HG03139 (cell line): ENCODE data around the gene CDH26.

Source experiments
- ATAC-seq: cut with Tn5 transposase; IDR thresholded peaks from one replicate; pipeline ENCODE4 v1.9.1; 2021; ENCODE audit not compliant: unreplicated experiment

The CDH26 gene

DNA sequence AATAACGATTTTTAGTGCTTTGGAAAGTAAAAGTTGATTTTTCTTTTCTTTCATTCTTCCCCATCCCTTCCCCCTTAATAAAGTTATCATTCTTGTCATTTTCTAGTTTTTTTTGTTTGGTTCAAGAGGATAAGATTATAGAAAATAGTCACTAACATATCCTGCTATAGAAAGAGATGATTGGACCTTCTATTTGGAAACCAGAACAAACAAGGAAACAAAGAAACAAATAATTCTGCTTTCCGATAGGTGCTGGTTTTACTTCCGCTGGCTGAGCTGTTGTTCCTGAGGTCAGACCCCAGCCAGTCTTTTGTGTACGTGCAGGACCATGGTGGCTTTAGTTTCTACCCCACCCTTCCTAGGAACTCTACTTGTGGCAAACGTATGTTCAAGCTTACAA lies at the start of gene CDH26:
Gene CDH26 (plus strand): TSS at position 301 of the 400 bp plus-strand sequence. CDS start 304 bp downstream, outside the sequence.
- ATAC-seq = no peak

DNA sequence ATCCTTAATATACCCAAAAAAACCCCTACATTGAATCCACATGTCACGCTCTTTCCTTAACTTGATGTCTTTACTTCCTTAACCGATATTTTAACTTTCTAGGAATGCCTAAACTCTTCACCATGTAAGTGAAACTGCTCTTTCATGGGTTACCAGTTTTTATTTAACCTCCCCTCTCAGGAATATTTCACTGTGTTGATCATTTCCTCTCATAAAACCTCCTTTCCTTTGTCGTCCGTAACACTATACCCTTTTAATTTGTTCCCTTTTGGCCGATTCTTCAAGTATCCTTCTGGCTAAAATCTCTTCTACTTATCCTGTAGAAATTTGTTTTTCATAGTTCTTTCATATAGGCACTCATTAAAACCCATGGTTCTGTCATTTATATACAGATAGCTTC lies 49.4 kb upstream of the CDH26 start:
- ATAC-seq = no peak

DNA sequence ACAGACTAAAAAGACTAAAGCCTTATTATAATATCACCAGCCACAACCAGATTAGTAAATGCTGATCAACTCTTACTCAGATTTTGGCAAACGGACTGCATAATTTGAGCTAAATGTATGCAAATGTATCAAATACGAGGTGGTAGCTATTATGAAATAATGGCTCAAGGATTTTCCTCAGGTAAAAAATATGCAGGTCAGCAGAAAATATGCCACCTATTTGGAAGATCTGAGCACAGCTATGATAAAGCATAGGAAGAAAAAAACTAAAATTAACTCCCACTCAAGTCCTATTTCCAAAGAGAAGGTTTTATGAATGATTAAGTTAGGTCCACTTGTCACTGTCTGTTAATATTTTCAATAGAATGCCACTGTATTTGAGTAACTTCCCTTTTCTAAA lies 47.2 kb upstream of the CDH26 start:
- ATAC-seq = no peak

DNA sequence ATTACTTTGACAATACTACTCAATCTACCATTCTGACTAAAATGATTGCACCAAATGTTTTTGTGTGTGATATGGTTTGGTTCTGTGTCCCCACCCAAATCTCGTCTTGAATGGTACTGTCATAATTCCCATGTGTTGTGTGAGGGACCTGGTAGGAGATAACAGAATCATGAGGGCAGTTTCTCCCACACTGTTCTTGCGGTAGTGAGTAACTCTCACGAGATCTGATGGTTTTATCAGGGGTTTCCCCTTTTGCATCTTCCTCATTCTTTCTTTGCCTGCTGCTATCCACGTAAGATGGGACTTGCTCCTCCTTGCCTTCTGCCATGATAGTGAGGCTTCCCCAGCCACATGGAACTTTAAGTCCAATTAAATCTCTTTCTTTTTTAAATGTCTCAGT lies 45.6 kb upstream of the CDH26 start:
- no peak for ATAC-seq

DNA sequence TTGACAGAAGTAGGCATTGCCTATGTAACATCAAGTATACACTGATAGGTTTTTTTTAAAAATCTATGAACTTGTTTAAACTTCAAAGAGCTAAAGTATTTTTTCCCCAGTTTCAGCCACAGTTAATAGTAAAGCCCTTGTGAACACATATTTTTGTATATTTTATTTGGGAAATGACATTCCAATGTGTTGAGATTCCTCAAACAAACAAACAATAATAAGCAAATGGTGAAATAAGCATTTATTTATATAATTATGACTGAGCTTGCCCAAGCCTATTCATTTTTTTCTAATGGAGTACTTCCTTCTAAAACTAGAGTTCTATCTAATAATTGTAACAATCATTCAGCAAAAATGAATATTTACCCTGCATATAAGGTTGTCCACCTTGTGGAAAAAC lies 37.3 kb upstream of the CDH26 start:
- no peak for ATAC-seq

DNA sequence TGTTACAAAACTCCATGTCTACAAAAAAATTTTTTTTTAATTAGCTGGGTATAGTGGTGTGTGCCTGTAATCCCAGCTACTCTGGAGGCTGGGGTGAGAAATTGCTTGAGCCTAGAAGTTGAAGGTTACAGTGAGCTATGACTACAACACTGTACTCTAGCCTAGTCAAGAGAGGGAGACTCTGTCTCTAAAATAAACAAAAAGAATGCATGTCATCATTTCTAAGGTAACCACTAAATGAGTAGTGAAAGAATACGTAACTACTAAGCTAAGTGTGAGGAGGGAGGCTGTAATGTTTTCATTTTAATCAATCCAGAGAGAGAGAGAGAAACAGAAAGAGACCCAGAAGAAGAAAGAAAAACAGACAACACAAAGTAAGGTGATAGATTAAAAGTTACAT lies 34.7 kb upstream of the CDH26 start:
- ATAC-seq = no peak

DNA sequence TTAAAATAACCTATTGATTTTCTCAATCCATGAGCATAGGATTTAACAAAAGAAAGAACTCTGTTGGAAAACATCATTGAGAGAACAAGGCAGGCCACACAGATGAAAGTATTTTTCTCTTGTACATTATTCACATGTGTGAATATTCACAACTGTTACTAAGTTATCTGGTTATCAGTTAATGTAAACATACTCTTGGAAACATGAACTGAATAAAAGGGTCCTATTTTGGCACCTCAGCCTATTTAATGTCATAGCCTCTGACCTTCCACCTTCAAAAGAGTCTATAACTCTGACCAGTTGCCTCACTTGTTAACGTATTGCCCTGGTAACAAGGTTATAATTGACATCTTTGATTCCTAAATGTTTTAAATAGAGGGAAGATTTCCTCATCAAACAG lies 32.9 kb upstream of the CDH26 start:
- no peak for ATAC-seq

DNA sequence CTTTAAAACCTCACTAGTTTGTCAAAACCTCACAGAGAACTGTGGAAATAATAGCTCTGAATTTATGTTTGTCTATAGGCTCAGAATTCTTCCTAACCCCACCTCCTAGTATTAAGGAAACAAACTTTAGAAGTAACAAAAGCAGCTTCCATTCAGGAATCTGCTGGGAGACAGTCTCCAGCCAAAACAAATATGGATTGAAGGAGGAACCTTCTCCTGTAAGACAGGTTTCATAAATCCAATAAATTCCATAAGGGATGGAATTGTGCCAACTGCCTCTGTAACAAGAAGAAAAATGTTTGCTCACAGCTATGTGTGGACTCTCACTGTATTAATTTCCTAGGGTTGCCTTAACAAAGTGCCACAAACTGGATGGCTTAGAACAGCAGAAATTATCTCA lies 32.3 kb upstream of the CDH26 start:
- no peak for ATAC-seq

DNA sequence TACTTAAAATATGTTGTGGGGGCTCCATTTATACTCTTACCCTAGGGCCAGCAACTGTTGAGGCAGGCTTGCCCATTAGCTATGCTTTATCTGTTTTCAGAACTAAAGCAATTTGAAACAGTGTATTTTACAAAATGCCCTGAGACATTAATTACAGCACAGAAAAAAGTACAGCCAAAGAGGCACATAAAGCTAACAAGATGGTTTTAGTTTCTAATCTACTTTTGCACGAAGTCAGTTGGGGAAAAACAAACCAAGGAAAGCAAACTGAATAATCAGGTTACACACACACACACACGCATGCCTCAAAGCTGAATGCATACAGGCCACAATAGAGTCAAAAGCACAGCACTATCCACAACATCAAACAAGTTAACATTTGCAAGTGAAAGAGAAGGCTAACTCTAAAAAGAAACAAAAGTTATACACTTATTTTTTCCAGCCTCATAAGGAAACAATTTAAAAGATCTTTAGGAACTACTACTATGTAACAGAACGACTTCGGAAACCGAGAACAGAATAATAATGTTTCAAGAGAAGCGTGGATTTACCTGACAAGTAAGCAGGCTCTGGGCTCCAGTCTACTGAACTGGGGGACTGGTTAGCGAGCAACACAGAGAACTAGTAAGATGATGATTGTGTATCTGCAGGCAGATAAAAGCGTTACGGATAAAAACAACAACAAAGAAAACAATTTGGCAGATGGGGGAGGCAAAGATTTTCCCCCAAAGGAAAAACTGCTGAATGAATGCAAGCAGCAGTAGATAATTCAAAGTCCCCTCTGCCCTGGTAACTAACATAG lies 26.5 kb upstream of the CDH26 start:
- ATAC-seq = no peak

DNA sequence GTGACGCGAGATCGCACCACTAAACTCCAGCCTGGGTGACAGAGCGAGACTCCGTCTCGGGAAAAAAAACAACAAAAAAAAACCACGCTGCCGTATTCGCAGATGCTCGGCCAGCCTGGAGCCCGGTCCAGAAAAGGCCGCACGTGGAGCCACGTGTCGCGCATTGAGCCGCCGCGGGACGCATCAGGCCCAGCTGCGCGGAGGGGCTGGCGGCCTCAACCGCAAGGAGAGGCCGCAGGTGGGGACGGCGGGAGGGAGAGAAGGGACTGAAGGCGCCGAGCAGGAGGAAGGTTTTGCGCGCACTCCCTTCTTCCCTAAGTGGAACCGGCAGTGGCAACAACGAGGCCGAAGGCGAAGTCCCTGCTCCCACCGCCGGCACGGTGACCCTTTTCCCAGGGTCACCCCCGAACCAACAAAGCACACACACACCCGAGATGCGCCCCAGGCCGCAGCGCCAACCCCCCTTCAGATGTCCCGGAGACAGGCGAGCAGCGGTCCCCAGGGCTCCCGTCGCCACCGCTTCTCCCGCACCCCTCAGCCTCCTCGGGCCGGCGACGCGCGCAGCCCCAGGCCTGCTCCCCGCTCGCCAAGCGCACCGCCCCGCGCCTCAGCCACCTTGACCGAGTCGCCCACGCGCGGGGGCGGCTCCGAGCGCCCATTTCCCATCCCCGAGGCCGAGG lies 25.5 kb upstream of the CDH26 start:
- no peak for ATAC-seq

DNA sequence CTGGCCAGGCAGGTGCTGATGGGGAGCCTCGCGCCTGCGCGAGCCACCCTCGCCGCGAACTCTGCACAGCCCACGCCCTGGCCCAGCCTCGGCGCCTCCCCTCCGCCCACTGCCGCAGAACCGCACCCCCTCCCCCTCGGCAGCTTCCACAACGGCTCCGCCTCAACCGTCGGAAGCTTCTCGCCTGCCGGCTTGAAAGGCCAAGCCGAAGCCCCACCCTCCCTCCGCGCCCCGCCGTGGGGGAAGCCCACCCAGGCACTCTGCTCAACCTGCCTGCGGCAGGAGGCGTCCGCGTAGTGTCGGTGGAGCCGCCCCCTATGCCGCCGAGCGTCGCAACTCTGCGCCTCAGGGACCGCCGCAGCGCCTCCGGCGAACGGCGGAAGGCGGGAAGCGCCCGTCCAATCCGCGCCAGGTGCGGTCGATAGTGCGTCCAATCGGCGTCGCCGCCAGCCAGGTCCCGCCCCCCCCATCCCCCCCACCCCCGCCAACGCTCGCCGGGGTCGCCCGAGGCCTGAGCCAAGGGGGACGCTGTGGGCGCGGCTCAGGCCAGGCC lies 24.9 kb upstream of the CDH26 start, which contains the start of gene SYCP2:
Gene SYCP2 (minus strand): TSS at position 342 of the 553 bp plus-strand sequence. CDS start 11,224 bp downstream, outside the sequence.
- peak; percentile 14 for ATAC-seq

DNA sequence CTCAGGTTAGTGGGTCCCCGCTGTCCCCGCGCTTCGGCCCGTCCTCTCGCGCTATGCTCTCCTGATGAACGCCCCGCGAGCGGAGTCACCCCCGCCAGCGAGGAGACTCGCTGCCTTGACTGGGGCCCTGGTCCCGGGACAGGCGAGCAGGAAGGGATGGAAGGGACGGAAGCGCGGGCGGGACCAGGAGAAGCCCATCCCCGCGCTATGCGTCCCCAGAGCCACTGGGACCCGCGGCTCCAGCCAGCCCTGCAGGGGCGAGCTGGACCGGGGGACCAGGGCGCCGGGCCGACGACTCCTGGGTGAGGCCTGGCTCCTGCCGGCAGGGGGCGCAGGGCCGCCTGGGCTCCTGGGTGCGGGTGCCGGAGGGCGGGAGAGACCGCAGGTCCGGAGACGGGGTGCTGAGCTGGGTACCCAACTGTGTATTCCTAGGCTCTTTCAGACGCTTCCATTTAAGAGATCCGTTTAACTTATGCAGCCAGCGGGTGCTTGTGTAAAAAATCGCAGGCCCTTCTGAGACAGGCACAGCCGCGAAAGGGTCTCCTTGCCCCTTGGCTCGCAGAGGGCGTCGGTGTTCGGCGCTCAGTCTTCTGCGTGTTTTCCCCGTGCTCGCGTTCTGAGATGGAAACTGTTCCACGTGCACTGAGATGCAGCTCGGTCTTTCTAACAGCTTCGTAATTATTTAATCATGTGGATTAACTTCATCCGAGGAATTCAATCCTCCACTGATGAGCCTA lies 24.2 kb upstream of the CDH26 start:
- peak; percentile 79 for ATAC-seq

DNA sequence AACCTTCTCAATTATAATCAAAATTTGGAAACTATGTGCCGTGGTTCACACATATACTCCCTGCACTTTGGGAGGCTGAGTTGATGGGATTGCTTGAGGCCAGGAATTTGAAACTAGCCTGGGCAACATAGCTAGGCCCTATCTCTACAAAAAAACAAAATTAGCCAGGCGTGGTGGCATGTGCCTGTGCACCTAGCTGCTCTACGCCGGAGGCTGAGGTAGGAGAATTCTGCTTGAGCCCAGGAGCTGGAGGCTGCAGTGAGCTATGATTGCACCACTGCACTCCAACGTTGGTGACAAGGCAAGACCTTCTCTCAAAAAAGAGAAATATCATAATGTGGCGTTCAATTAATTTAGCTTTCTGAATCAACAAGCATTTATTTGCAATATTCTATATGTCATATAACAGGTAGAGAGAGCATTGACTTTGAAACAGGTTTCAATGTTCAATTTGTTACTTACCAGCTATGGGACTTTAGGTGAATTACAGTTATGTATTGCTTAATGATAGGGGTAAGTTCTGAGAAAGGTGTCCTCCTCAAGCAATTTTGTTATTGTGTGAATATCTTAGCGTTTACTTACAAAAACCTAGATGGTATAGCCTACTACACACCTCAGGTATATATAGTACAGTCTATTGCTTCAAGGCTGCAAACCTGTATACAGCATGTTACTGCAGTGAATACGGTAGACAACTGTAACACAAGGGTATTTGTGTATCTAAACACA lies 22.6 kb upstream of the CDH26 start:
- ATAC-seq = no peak

DNA sequence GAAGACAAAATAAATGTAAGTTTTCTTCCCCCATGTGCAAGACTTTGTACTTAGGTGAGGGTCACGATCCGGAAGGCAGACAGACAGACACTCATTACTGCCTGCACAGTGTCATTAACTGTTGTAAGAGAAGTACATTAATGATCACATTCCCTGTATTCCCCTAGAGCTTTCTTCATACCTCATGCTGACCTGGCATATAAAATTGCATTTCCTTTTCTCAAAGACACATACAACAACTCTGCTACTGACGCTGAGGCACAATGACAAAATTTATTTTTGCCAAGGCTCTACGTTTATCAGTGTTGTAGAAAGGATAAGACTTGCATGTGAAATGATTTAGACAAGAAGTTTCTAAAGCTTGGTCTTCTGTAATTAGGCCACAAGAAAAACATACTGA lies 21.8 kb upstream of the CDH26 start:
- ATAC-seq = no peak

DNA sequence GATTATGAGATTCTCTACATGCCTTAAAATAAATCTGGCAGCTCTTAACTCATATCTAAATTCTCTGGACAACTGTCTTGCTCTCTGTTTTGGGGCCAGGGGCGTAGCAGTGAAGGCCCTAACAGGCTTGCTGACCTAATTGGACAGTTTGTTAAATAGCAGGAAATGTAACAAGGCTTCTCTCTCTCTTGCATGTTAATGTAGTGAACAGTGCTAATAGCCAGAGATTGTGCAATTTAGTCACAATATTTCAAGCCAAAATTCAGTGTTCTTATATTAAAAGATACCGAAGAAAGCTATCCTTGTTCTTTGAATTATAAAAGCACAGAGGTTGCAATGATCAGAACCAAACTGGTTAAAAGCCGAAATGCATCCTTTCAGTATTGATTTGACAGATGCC lies 21.1 kb upstream of the CDH26 start:
- ATAC-seq = no peak

DNA sequence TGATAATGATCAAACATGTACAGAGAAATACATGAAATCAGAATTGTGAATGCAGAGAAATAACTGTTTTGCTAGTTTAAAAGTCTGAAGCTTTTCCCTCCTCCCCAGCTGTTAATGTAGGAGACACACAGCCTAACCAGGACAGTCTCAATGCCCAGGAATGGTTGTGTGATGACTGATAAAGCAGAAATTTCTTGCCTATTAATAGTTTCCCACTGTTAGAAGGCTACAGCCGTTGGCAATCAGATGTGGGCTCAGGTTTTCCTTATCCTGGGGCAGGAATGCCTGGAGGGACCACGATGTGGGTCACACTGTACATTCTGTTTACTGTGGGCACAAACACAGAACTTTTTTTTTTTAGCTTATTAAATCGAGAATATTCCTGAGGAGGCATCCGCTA lies 20.0 kb upstream of the CDH26 start:
- ATAC-seq = no peak

DNA sequence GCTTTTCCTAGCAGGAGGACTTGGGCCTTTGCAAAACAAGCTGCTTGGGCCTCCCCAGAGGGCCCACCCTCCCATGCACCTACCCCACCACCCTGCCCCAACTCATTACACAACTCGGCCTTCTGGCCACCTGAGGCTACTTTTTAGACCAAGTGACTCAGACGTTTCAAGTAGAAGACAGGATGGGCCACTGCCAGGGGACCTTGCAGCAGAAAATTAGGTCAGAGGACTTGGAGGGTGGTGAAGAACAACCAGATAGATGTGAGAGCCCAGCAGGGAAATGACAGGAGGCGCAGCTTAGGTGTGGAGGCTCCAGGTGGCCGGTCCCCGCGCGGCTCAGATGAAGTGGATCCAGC lies 19.5 kb upstream of the CDH26 start:
- no peak for ATAC-seq

DNA sequence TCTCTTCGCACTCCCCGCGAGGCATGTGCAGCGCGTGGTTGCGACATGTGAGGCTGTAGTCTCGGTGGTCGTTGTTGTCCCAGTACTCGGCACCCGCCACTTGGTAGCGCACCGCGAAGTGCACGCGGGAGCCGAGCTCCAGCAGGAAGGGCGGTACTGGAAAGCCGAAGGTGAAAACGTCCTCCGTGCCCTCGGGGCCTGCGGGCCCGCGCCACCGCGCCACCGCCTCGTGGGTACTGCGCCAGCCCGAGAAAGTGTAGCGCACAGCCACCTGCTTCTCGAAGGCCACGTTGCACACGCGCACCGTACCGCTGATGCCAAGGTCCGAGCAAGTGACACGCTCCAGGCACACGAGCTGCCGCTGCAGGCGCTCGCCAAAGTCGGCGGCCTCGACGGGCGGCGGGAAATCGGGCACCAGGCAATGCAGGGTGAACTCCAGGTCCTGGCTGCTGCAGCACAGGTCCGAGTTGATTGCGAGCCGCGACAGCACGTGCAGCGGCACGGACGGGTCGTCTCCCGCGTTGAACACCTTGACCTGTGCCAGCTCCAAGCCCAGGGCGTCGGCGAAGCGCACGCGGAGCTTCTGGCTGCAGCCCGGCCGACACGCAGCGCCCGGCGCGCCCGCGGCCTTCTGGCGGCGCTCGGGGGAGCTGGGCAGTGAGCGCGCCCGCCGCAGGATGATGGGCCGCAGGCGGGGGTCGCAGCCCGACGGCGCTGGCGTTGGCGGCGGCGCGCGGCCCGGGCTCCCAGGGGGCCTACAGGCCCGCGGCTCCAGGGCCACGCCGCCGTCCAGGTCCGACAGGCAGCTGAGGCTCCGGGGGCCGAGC lies 19.0 kb upstream of the CDH26 start:
- peak; percentile 23 for ATAC-seq

DNA sequence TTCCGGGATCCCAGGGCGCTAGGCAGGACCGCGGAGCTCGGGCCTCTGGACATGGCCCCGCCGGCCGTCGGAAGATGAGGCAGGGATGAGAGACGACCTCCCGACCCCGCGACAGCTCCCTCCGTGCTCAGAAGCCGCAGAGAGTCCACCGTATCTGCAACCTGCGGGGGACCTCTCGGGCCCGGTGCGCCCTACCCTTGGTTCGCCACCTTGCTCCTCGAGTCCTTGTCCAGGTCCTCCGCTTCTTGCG lies 18.4 kb upstream of the CDH26 start:
- ATAC-seq = peak; percentile 35
